Caco-2 (cell line): ENCODE data around the gene LYRM1. TPM values are rescaled to one million over a fixed set of nuclear protein-coding genes. Genes with fewer than 3 reads are reported as not detected.
"Not testable (repeated sequence)": the region's sequence is repeated elsewhere in the genome, so short reads cannot be mapped to it uniquely, and the experiment has no call there.

ENCODE experiments used
- BruUV-seq: library from RNA; stranded (reverse); fragments of 400-500 nt; replicated peaks from 2 replicates; lab custom pipeline; 2021; lab: Mats Ljungman, UMichigan
- CTCF ChIA-PET: fragments of 300-600 bp; sonication (Branson Sonifier 250); formaldehyde crosslinking; loops from one replicate; lab custom pipeline; 2022; ENCODE audit warnings: antibody characterized with exemption; lab: Charles Lee
- POLR2A ChIA-PET: fragments of 300-600 bp; sonication (Branson Sonifier 250); formaldehyde crosslinking; loops from one replicate; lab custom pipeline; 2022; ENCODE audit warnings: antibody characterized with exemption; lab: Charles Lee
- DNase-seq, 2 experiments: peaks; one replicate each; pipeline versions ENCODE4 v3.0.0 to v3.0.0-alpha.2; 2020 to 2022
- H3K27me3 ChIP-seq: replicated peaks from 2 replicates; pipeline ENCODE4 v1.6.0; 2011; ENCODE audit warnings: low read length; ENCODE audit not compliant: control insufficient read depth, insufficient read depth
- H3K36me3 ChIP-seq: 2 replicates; pipeline ENCODE4 v1.5.1; 2011; ENCODE audit warnings: low read length; ENCODE audit not compliant: control insufficient read depth, insufficient read depth
- H3K4me1 ChIP-seq: fragments of 250-450 bp; sonication (Bioruptor Pico); 2 replicates; pipeline ENCODE4 v1.5.1; 2020; ENCODE audit warnings: mild to moderate bottlenecking
- H3K4me3 ChIP-seq: 2 replicates; pipeline ENCODE4 v1.5.1; 2011; ENCODE audit warnings: low read depth, mild to moderate bottlenecking, control low read depth, low read length
- H3K9me3 ChIP-seq: fragments of 250-450 bp; sonication (Bioruptor Pico); 2 replicates; pipeline ENCODE4 v1.5.1; 2020; ENCODE audit warnings: mild to moderate bottlenecking, moderate library complexity
- H3K27ac Mint-ChIP-seq: one replicate; pipeline ENCODE4 v1.8.0; 2022; ENCODE audit warnings: mixed read lengths; ENCODE audit not compliant: unreplicated experiment
- H3K27me3 Mint-ChIP-seq: one replicate; pipeline ENCODE4 v1.8.0; 2022; ENCODE audit warnings: mixed read lengths; ENCODE audit not compliant: insufficient read depth, unreplicated experiment
- H3K36me3 Mint-ChIP-seq: one replicate; pipeline ENCODE4 v1.8.0; 2022; ENCODE audit warnings: mild to moderate bottlenecking, mixed read lengths; ENCODE audit not compliant: insufficient read depth, unreplicated experiment
- H3K4me1 Mint-ChIP-seq: one replicate; pipeline ENCODE4 v1.8.0; 2022; ENCODE audit warnings: low read depth, mixed read lengths; ENCODE audit not compliant: unreplicated experiment
- H3K4me3 Mint-ChIP-seq: one replicate; pipeline ENCODE4 v1.8.0; 2022; ENCODE audit warnings: mild to moderate bottlenecking, moderate library complexity, mixed read lengths; ENCODE audit not compliant: unreplicated experiment
- H3K9me3 Mint-ChIP-seq: one replicate; pipeline ENCODE4 v1.8.0; 2022; ENCODE audit warnings: mixed read lengths; ENCODE audit not compliant: unreplicated experiment
- intact Hi-C: fragments of 100-400 bp; cut with micrococcal nuclease; formaldehyde crosslinking; loops from one replicate; pipeline ENCODE4 v1.10.0; 2022; ENCODE audit not compliant: unreplicated experiment
- total RNA-seq: library from RNA; stranded (reverse); gene quantifications from 2 replicates; pipeline ENCODE4 v1.2.3, GENCODE V29; 2022
- TF ChIP-seq, protein P1 (sequence below), 2 experiments: fragments of 200-600 bp in 1 of 2; IDR thresholded peaks; 1 replicate in 1 of 2; 2 replicates in 1 of 2; pipeline versions ENCODE4 v1.5.1 to v1.8.0; 2011 to 2022; ENCODE audit warnings: antibody characterized with exemption in 1 of 2, control low read depth in 1 of 2, inconsistent platforms in 1 of 2, low read depth in 1 of 2, low read length in 1 of 2, mild to moderate bottlenecking in 1 of 2, moderate library complexity in 1 of 2; ENCODE audit not compliant: insufficient read depth in 1 of 2, severe bottlenecking in 1 of 2, unreplicated experiment in 1 of 2

LYRM1 gene
- total RNA-seq, 1 experiment from 2014 or later, result 46.1 TPM

GRCh38 chr16:20969386-20969785, 68.8 kb downstream of the LYRM1 start:
- peak in 1 of 2 experiments; percentile 10 for DNase-seq
- no peaks in the 10 kb centered on the region for H3K36me3 Mint-ChIP-seq
- intact Hi-C loops, result no loop called here
- TF ChIP-seq, protein P1, sequence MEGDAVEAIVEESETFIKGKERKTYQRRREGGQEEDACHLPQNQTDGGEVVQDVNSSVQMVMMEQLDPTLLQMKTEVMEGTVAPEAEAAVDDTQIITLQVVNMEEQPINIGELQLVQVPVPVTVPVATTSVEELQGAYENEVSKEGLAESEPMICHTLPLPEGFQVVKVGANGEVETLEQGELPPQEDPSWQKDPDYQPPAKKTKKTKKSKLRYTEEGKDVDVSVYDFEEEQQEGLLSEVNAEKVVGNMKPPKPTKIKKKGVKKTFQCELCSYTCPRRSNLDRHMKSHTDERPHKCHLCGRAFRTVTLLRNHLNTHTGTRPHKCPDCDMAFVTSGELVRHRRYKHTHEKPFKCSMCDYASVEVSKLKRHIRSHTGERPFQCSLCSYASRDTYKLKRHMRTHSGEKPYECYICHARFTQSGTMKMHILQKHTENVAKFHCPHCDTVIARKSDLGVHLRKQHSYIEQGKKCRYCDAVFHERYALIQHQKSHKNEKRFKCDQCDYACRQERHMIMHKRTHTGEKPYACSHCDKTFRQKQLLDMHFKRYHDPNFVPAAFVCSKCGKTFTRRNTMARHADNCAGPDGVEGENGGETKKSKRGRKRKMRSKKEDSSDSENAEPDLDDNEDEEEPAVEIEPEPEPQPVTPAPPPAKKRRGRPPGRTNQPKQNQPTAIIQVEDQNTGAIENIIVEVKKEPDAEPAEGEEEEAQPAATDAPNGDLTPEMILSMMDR (IDR thresholded peaks at IDR 0.05; ENCODE audit: insufficient read depth in 1 of 2, low read depth in 1 of 2, low read length in 1 of 2, severe bottlenecking in 1 of 2, unreplicated experiment in 1 of 2), result no peak
- POLR2A ChIA-PET, result interaction anchor here (0.5 kb wide), 1 partner anchor 59 kb away, joined by 3 read pairs; no protein-coding TSS in a partner anchor
- H3K9me3 Mint-ChIP-seq, result no peaks in the 10 kb centered on the region
- Histone ChIP-seq H3K27me3 (no peaks in the 10 kb centered on the region), H3K4me3 (no peak overlapping the region), H3K9me3 (no peaks in the 10 kb centered on the region), H3K4me1 (no peaks in the 10 kb centered on the region), H3K36me3 (no peaks in the 10 kb centered on the region)
- CTCF ChIA-PET, result no interaction called here
- H3K27me3 Mint-ChIP-seq, result no peaks in the 10 kb centered on the region
- no peak overlapping the region for H3K27ac Mint-ChIP-seq
- peaks cover 12% of the 10 kb centered on the region for H3K4me1 Mint-ChIP-seq
- H3K4me3 Mint-ChIP-seq, result no peak overlapping the region
- BruUV-seq, result no TSS peak

DNA sequence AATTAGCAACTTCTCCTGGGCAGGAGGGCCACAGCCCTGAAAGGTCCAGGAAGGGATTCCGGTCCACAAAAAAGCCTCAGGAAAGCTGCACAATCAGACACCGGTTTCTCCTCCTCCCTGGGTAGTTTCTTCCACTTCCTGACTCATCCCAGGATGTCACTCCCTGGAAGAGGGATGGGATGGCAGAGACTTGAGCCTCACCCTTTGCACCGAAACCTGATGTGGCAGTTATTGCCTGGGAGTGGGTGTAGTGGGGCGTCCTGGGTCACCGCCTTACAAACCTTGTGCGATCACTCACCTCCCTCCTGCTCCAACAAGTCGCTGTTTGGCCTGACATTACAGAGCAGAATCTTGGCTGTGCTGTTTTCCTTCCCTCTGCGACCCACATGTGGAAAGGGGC, 70.8 kb downstream of the LYRM1 start:
- Mint-ChIP-seq H3K27ac (no peak overlapping the region), H3K4me3 (no peak overlapping the region), H3K27me3 (no peaks in the 10 kb centered on the region), H3K36me3 (no peaks in the 10 kb centered on the region), H3K4me1 (peaks cover 12% of the 10 kb centered on the region), H3K9me3 (no peaks in the 10 kb centered on the region)
- BruUV-seq, result no TSS peak
- TF ChIP-seq, protein P1 (IDR thresholded peaks at IDR 0.05; ENCODE audit: insufficient read depth in 1 of 2, low read depth in 1 of 2, low read length in 1 of 2, severe bottlenecking in 1 of 2, unreplicated experiment in 1 of 2), result no peak
- Histone ChIP-seq H3K4me3 (no peak overlapping the region), H3K4me1 (no peaks in the 10 kb centered on the region), H3K36me3 (no peaks in the 10 kb centered on the region), H3K9me3 (no peaks in the 10 kb centered on the region), H3K27me3 (no peaks in the 10 kb centered on the region)
- ChIA-PET POLR2A (no interaction called here), CTCF (interaction anchor here (0.7 kb wide), 1 partner anchor 114 kb away, joined by 3 read pairs; no protein-coding TSS in a partner anchor)
- DNase-seq, result no peak
- intact Hi-C loops, result no loop called here

DNA sequence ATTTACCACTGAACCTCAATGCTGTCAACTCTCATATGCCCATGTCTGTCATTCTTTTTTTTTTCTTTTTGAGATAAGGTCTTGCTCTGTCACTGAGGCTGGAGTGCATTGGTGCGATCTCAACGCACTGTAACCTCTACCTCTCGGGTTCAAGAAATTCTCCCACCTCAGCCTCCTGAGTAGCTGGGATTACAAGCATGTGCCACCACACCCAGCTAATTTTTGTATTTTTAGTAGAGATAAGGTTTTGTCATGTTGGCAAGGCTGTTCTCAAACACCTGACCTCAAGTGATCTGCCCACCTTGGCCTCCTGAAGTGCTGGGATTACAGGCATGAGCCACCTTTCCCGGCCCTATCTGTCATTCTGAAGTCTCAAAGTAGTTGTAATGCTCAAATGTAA, 72.6 kb downstream of the LYRM1 start:
- H3K4me1 ChIP-seq, H3K4me3 ChIP-seq, BruUV-seq, intact Hi-C loops, H3K9me3 Mint-ChIP-seq, DNase-seq, H3K36me3 ChIP-seq, H3K27me3 Mint-ChIP-seq, H3K9me3 ChIP-seq, CTCF ChIA-PET, H3K27me3 ChIP-seq, H3K4me3 Mint-ChIP-seq, H3K36me3 Mint-ChIP-seq, H3K27ac Mint-ChIP-seq, POLR2A ChIA-PET: not testable (repeated sequence)
- H3K4me1 Mint-ChIP-seq, result peaks cover 12% of the 10 kb centered on the region

Other genes starting within 250 kb of the LYRM1 start
- not detected in 2 replicates for gene ACSM1, start 203.1 kb upstream of the LYRM1 start, total RNA-seq
- 27.2 and 29.5 TPM in 2 replicates for gene THUMPD1, start 159.0 kb upstream of the LYRM1 start, total RNA-seq
- 6.9 TPM in 2 replicates for gene ACSM3, start 136.8 kb upstream of the LYRM1 start, total RNA-seq
- 22.4 and 24.6 TPM in 2 replicates for gene ERI2, start 94.3 kb upstream of the LYRM1 start, total RNA-seq
- 6.9 and 7.3 TPM in 2 replicates for gene REXO5, start 94.2 kb upstream of the LYRM1 start, total RNA-seq
- gene DCUN1D3, start 413 bp upstream of the LYRM1 start, total RNA-seq, result 16.4 and 19.2 TPM in 2 replicates